HG02642 (cell line): ENCODE data around the gene PLEKHO2.
"Not testable (repeated sequence)": the region's sequence is repeated elsewhere in the genome, so short reads cannot be mapped to it uniquely, and the experiment has no call there.

Experiments
- ATAC-seq: cut with Tn5 transposase; IDR thresholded peaks from one replicate; pipeline ENCODE4 v1.9.1; 2021; ENCODE audit warnings: mild to moderate bottlenecking; ENCODE audit not compliant: unreplicated experiment, poor library complexity

PLEKHO2 gene

GRCh38 chr15:64841344-64842095 lies at the start of gene PLEKHO2:
Gene PLEKHO2, plus strand, starts transcription at chr15:64841915. Its CDS starts 102 bp downstream, at chr15:64842017.
- ATAC-seq: peak; percentile 71

- no peak for ATAC-seq
Observed at GRCh38 chr15:64792282-64792681, 49.4 kb upstream of the PLEKHO2 start.

GRCh38 chr15:64795299-64795698 lies 46.4 kb upstream of the PLEKHO2 start:
- not testable (repeated sequence) for ATAC-seq

GRCh38 chr15:64795921-64796320 lies 45.8 kb upstream of the PLEKHO2 start:
- ATAC-seq: not testable (repeated sequence)

GRCh38 chr15:64798905-64799304 lies 42.8 kb upstream of the PLEKHO2 start:
- not testable (repeated sequence) for ATAC-seq

GRCh38 chr15:64800476-64800875 lies 41.2 kb upstream of the PLEKHO2 start:
- no peak for ATAC-seq

GRCh38 chr15:64803526-64803925 lies 38.2 kb upstream of the PLEKHO2 start:
- ATAC-seq: no peak

- no peak for ATAC-seq
Observed at GRCh38 chr15:64804619-64805018, 37.1 kb upstream of the PLEKHO2 start.

- no peak for ATAC-seq
Observed at GRCh38 chr15:64806509-64806908, 35.2 kb upstream of the PLEKHO2 start.

GRCh38 chr15:64807051-64807749 lies 34.5 kb upstream of the PLEKHO2 start:
- ATAC-seq: no peak

- ATAC-seq: no peak
Observed at GRCh38 chr15:64807751-64808222, 33.9 kb upstream of the PLEKHO2 start.

- no peak for ATAC-seq
Observed at GRCh38 chr15:64808785-64809453, 32.8 kb upstream of the PLEKHO2 start.

GRCh38 chr15:64809649-64810496 lies 31.8 kb upstream of the PLEKHO2 start:
- ATAC-seq: no peak

- no peak for ATAC-seq
Observed at GRCh38 chr15:64810497-64811326, 31.0 kb upstream of the PLEKHO2 start.

- peak; percentile 38 for ATAC-seq
Observed at GRCh38 chr15:64813075-64813474, 28.6 kb upstream of the PLEKHO2 start.

GRCh38 chr15:64814283-64814682 lies 27.4 kb upstream of the PLEKHO2 start:
- ATAC-seq: not testable (repeated sequence)

GRCh38 chr15:64814965-64815364 lies 26.8 kb upstream of the PLEKHO2 start:
- not testable (repeated sequence) for ATAC-seq

GRCh38 chr15:64816452-64816851 lies 25.3 kb upstream of the PLEKHO2 start:
- no peak for ATAC-seq

- ATAC-seq: peak; percentile 9
Observed at GRCh38 chr15:64824929-64825430, 16.7 kb upstream of the PLEKHO2 start.
